ENCODE results near the gene ATP9B. TPM values are rescaled to one million over a fixed set of nuclear protein-coding genes. Genes with fewer than 3 reads are reported as not detected.

The ATP9B gene
- total RNA-seq, 1 donor from 2014 or later = 22.7 TPM

DNA sequence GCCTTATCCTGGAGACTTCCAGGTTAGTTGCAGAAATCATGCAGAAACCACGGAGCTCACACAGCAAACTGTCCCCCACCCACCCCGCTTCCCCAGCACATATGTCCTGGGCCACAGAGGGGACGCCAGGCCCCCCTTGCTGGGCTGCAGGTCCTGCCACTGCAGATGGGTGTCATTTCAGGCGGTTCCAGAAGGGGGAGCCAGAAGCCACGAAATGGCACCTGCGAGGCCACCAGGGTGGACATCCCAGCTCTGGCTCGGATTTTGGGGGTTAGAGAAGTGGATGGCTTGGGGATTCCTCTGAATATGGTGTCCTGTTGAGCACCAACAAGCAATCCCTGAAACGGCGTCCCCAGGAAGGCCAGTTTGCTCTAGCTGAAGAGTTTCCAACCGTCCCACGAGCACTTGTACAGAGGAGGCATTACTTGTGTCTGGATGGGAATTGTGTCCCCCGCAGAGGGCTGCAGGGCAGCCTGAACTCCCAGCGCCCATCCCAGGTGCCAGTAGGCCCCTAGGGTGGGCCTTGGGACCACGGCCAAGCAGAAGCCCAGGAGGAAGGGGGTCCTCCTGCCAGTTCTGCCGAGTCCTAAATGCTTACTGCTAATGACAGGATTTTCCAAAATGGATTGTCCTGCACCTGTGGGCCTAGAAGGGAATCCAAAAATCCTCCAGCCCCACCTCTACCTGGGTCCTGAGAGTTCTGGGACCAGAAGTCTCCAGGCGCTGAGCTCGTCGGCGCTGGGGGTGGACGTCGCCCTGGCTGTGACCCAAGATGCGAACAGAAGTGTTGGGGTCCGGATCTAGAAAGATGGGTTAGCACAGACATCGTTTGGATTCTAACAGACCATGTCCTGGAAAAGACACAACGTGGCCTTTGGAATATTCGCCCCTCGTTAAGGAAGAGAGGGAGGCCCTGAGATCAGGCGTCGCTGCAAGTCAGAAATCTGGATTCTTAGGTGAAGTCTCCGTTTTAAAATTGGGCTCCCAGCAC lies 311.9 kb downstream of the ATP9B start:
- TF ChIP-seq, protein P1, sequence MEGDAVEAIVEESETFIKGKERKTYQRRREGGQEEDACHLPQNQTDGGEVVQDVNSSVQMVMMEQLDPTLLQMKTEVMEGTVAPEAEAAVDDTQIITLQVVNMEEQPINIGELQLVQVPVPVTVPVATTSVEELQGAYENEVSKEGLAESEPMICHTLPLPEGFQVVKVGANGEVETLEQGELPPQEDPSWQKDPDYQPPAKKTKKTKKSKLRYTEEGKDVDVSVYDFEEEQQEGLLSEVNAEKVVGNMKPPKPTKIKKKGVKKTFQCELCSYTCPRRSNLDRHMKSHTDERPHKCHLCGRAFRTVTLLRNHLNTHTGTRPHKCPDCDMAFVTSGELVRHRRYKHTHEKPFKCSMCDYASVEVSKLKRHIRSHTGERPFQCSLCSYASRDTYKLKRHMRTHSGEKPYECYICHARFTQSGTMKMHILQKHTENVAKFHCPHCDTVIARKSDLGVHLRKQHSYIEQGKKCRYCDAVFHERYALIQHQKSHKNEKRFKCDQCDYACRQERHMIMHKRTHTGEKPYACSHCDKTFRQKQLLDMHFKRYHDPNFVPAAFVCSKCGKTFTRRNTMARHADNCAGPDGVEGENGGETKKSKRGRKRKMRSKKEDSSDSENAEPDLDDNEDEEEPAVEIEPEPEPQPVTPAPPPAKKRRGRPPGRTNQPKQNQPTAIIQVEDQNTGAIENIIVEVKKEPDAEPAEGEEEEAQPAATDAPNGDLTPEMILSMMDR (conservative IDR thresholded peaks at IDR 0.05; ENCODE audit: low read depth, low read length) = peak; percentile 84
- no peak for DNase-seq (ENCODE audit: low read depth)
- H3K4me3 ChIP-seq (ENCODE audit: low read depth, low read length) = no peak overlapping the region

DNA sequence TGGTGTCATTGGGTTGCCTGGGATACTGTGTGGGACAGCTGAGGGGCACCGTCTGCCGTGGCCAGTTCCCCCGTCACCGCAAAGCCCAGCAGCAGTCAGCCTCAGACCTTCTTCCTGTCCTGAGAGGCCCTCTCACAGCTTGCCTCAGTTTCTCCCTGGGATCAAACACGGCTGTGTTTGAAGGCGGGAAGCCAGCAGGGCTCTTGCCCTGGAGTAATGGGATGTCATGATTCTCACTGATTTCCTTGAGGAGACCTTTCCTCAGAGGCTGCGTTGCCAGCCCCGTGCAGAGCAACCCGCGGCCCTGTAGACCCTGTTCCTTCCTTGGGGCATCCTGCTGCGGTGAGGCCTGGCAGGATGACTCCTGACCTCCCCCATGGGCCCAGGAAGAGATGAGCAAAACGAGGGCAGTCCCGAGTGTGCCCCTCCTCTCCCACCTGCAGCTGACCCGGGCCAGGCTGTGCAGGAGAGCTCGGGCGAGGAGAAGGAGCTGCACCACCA lies 312.7 kb downstream of the ATP9B start:
- no peak overlapping the region for H3K4me3 ChIP-seq (ENCODE audit: low read depth, low read length)
- TF ChIP-seq, protein P1 (conservative IDR thresholded peaks at IDR 0.05; ENCODE audit: low read depth, low read length) = no peak
- no peak for DNase-seq (ENCODE audit: low read depth)

DNA sequence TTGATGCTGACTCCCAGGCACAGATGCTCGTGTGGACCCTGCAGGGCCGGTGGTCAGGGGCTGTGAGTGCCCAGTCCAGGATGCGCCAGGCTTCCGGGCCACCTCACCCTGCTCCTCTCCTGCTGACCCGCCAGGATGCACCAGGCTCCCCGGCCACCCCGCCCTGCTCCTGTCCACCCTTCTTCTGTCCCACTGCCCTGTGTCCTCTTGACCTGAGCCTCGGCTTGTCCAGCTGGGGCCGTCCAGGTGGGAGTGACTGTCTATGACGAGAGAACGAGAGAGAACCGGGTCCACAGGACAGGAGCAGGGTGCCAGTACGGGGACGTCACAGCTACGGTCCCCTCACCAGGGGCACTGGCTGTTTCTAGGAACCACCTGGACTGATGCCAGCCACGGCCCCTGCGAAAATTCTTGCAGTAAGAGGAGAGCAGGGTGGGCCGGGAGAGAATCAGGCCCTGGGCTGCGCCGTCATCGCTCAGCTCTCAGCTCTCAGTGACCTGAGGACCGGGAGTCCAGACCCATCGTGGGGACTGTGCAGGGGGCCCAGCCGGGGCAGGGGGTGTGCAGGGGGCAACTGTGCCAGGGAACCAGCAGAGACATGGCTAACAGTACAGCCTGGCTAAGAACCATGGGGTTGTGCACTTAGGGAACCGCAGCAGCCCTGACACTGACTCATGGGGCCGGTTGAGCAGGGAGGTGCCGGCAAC lies 313.6 kb downstream of the ATP9B start:
- H3K4me3 ChIP-seq (ENCODE audit: low read depth, low read length) = no peak overlapping the region
- no peak for DNase-seq (ENCODE audit: low read depth)
- TF ChIP-seq, protein P1 (conservative IDR thresholded peaks at IDR 0.05; ENCODE audit: low read depth, low read length) = no peak

DNA sequence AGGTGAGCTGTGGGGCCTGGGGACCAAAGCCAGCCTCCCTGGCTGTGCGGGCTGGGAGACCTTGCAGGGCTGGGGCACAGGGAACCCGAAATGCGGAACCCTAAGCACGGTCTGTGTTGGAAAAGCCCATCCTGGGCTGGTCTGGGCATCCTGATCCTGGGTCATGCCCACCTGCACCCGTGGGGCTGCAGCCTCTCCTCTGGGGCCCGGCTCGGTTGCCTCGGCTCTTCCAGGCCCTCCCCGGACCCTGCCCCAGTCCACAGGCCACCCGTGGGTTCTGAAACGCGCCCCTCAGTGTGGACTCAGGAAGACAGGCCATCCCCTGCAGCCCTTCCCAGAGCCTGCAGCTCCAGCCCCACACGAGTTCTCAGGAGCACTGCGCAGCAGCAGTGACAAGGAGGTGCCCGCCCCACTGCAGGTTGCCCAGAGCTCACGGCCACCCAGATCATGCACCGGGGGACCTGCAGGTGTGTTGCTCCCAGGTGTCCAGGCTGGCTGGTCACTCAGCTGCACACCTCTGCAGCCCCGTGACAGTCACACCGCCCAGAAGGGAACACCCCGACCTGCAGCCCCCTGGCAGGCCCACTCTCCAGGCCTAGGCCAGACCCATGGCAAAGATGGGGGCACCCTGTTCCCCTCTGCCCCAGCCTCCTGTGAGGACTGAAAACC lies 314.3 kb downstream of the ATP9B start:
- DNase-seq (ENCODE audit: low read depth) = no peak
- TF ChIP-seq, protein P1 (conservative IDR thresholded peaks at IDR 0.05; ENCODE audit: low read depth, low read length) = no peak
- no peak overlapping the region for H3K4me3 ChIP-seq (ENCODE audit: low read depth, low read length)

DNA sequence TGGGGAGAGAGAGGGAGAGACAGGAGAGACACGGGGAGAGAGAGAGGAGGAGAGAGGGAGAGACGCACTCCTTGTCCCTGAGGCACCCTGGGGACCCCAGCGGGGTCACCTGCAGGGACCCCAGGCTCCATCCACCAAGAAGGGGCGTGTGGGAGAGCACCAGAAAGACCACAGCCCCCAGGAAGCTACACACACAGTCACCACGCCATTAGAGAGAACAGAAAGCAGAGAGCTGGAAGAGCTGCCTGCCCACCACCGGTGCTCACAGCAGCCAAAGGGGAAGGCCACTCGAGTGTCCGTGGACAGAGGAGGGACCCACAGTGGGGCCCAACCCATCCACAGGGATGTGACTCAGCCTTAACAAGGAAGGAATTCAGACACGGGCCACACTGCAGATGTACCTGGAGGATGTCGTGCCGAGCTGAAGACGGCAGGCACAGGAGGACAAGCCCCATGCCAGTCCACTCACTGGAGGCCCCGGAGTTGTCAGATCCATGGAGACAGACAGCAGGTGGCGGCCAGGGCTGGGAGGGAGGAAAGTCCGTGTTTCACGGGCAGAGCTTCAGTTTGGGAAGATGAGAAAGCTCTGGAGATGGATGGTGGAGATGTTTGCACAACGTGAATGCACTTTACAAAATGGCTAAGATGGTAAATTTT lies 315.1 kb downstream of the ATP9B start:
- H3K4me3 ChIP-seq (ENCODE audit: low read depth, low read length) = no peak overlapping the region
- no peak for DNase-seq (ENCODE audit: low read depth)
- TF ChIP-seq, protein P1 (conservative IDR thresholded peaks at IDR 0.05; ENCODE audit: low read depth, low read length) = peak; percentile 16

DNA sequence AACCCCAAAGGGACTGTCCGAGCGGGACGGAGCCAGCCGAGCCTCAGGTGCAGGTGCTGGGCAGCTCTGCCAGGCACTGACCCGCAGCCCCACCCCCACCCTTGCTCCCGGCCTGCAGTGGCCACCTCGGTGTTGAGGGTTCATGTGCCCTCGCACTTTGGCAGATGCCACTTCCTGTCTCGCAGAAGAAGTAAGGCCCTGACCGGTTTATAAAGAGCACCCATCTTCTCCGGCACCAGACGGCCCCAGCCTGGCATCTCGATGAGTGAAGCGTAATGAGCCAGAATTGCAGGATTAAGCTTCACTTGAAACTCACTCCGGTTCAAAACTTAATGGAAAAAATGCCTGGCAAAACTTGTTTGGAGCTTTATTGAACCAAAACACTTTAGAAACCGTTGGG lies 315.6 kb downstream of the ATP9B start:
- DNase-seq (ENCODE audit: low read depth) = no peak
- TF ChIP-seq, protein P1 (conservative IDR thresholded peaks at IDR 0.05; ENCODE audit: low read depth, low read length) = no peak

More for the DNA sequence above, 315.6 kb downstream of the ATP9B start:
- no peak overlapping the region for H3K4me3 ChIP-seq (ENCODE audit: low read depth, low read length)
